K562 (cell line): ENCODE results near the gene FAM171A2. TPM values are rescaled to one million over a fixed set of nuclear protein-coding genes. Genes with fewer than 3 reads are reported as not detected.
A peak's percentile ranks its signal among the peaks of the same experiment; 100 is the strongest.

Experiments
- BHLHE40 ChIP-seq: IDR thresholded peaks from 2 replicates; pipeline ENCODE4 v1.6.1; 2011; ENCODE audit warnings: low read length, improper control_type of control experiment
- CBX1 ChIP-seq: sonication (generic); IDR thresholded peaks from 2 replicates; pipeline ENCODE4 v1.6.1; 2016; ENCODE audit warnings: antibody characterized with exemption, low read depth, mild to moderate bottlenecking
- CBX3 ChIP-seq, 2 experiments: IDR thresholded peaks; 1 replicate in 1 of 2; 2 replicates in 1 of 2; pipeline ENCODE4 v1.6.1; 2012; ENCODE audit warnings: inconsistent platforms in 2 of 2, low read length in 2 of 2, borderline replicate concordance in 1 of 2, control low read depth in 1 of 2
- CCAR2 ChIP-seq: fragments of 200-400 bp; formaldehyde crosslinking; IDR thresholded peaks from 2 replicates; pipeline ENCODE4 v1.6.1; 2017; ENCODE audit warnings: mild to moderate bottlenecking, low read depth, low read length
- GTF3C2 ChIP-seq: IDR thresholded peaks from 3 replicates; pipeline ENCODE4 v1.6.1; 2011; ENCODE audit warnings: borderline replicate concordance, mild to moderate bottlenecking, moderate library complexity; ENCODE audit not compliant: insufficient read length; ENCODE audit errors: extremely low read depth
- HCFC1 ChIP-seq: IDR thresholded peaks from 2 replicates; pipeline ENCODE4 v1.6.1; 2012; ENCODE audit warnings: low read depth, low read length, improper control_type of control experiment
- HMBOX1 ChIP-seq: sonication (generic); IDR thresholded peaks from 2 replicates; pipeline ENCODE4 v1.6.1; 2016
- MAX ChIP-seq: sonication (generic); formaldehyde crosslinking; IDR thresholded peaks from 2 replicates; pipeline ENCODE4 v1.9.0; 2022; ENCODE audit warnings: mild to moderate bottlenecking, missing genetic modification reagents
- MYC ChIP-seq, 2 experiments: fragments of 250-450 bp in 1 of 2; sonication (Bioruptor Pico) in 1 of 2; IDR thresholded peaks; 2 replicates each; pipeline versions ENCODE4 v1.5.1 to v1.6.1; 2012 to 2021; ENCODE audit warnings: low read depth in 2 of 2, borderline replicate concordance in 1 of 2, improper control_type of control experiment in 1 of 2, low read length in 1 of 2, mild to moderate bottlenecking in 1 of 2, moderate library complexity in 1 of 2
- NR4A1 ChIP-seq, 2 experiments: fragments of 250-450 bp in 1 of 2; fragments of 450-650 bp in 1 of 2; sonication (Bioruptor Pico) in 1 of 2; IDR thresholded peaks; 2 replicates each; pipeline versions ENCODE4 v1.4.0 to v1.6.1; 2016 to 2020; ENCODE audit warnings: mild to moderate bottlenecking in 2 of 2, missing compliant biosample characterization in 1 of 2, missing genetic modification characterization in 1 of 2, moderate library complexity in 1 of 2
- PURB ChIP-seq: sonication (generic); formaldehyde crosslinking; IDR thresholded peaks from 2 replicates; pipeline ENCODE4 v1.9.0; 2021; ENCODE audit warnings: low read depth, mild to moderate bottlenecking, missing genetic modification reagents
- RBM25 ChIP-seq: fragments of 200-400 bp; formaldehyde crosslinking; IDR thresholded peaks from 2 replicates; pipeline ENCODE4 v1.6.1; 2018; ENCODE audit warnings: low read length, low read depth, moderate library complexity; ENCODE audit not compliant: severe bottlenecking
- SRSF3 ChIP-seq: fragments of 200-400 bp; formaldehyde crosslinking; IDR thresholded peaks from 2 replicates; pipeline ENCODE4 v1.6.1; 2016; ENCODE audit warnings: mild to moderate bottlenecking, low read length, moderate library complexity; ENCODE audit not compliant: insufficient read depth
- TGIF2 ChIP-seq: sonication (generic); formaldehyde crosslinking; IDR thresholded peaks from 2 replicates; pipeline ENCODE4 v1.8.1; 2022; ENCODE audit warnings: mild to moderate bottlenecking, missing genetic modification reagents, moderate library complexity
- TOE1 ChIP-seq, 2 experiments: fragments of 450-650 bp in 1 of 2; sonication (generic) in 1 of 2; formaldehyde crosslinking in 1 of 2; IDR thresholded peaks; 2 replicates each; pipeline versions ENCODE4 v1.7.1 to v1.8.0; 2016 to 2022; ENCODE audit warnings: borderline replicate concordance in 2 of 2, mild to moderate bottlenecking in 2 of 2, antibody characterized with exemption in 1 of 2, inconsistent platforms in 1 of 2, low read depth in 1 of 2, missing genetic modification reagents in 1 of 2, moderate library complexity in 1 of 2
- YY1 ChIP-seq, 3 experiments: IDR thresholded peaks; 2 replicates each; pipeline ENCODE4 v1.6.1; 2011; ENCODE audit warnings: low read length in 2 of 3, mild to moderate bottlenecking in 2 of 3, moderate library complexity in 2 of 3, borderline replicate concordance in 1 of 3, control low read depth in 1 of 3, low read depth in 1 of 3; ENCODE audit not compliant: insufficient read depth in 3 of 3, insufficient replicate concordance in 2 of 3, control insufficient read depth in 1 of 3, insufficient read length in 1 of 3; ENCODE audit errors: extremely low read depth in 1 of 3
- ZFP36 ChIP-seq: fragments of 150-350 bp; IDR thresholded peaks from 2 replicates; pipeline ENCODE4 v1.6.1; 2018; ENCODE audit warnings: low read length, low read depth; ENCODE audit not compliant: partially characterized antibody
- ZNF217 ChIP-seq: sonication (generic); formaldehyde crosslinking; IDR thresholded peaks from 2 replicates; pipeline ENCODE4 v1.8.0; 2022; ENCODE audit warnings: mild to moderate bottlenecking, missing genetic modification reagents
- ZNF511 ChIP-seq: sonication (generic); formaldehyde crosslinking; IDR thresholded peaks from 2 replicates; pipeline ENCODE4 v1.8.0; 2022; ENCODE audit warnings: mild to moderate bottlenecking, missing genetic modification reagents
- ZNF717 ChIP-seq: fragments of 250-450 bp; sonication (Bioruptor Pico); IDR thresholded peaks from 2 replicates; pipeline ENCODE4 v1.5.0; 2021
- ZNF778 ChIP-seq: fragments of 450-650 bp; formaldehyde crosslinking; IDR thresholded peaks from 2 replicates; pipeline ENCODE4 v1.4.0; 2020; ENCODE audit warnings: mild to moderate bottlenecking, moderate library complexity
- ZNF785 ChIP-seq: fragments of 250-450 bp; sonication (Bioruptor Pico); IDR thresholded peaks from 2 replicates; pipeline ENCODE4 v1.4.0; 2020; ENCODE audit warnings: mild to moderate bottlenecking
- polyA plus RNA-seq, 8 experiments: library from polyadenylated mRNA; depleted of rRNA in 4 of 8; stranded (reverse) in 5 of 8; unstranded in 3 of 8; fragments of >200 nt; fragmentation: Nextera tagmentation in 2 of 8; fragmentation: Illumina TruSeq in 1 of 8; extraction: Ambion mirVana in 2 of 8; extraction: Trizol in 1 of 8; gene quantifications; 2 replicates each; pipeline versions ENCODE4 v1.2.1 to v1.2.3, GENCODE V29; 2011 to 2014; ENCODE audit warnings: inconsistent platforms in 1 of 8, missing spikeins in 1 of 8
- total RNA-seq, 7 experiments: library from RNA; depleted of rRNA in 6 of 7; stranded (reverse); fragments of >200 nt in 6 of 7; fragmentation: Illumina TruSeq in 2 of 7; extraction: Trizol in 2 of 7; gene quantifications; 2 replicates each; pipeline versions ENCODE4 v1.2.1 to v1.2.3, GENCODE V29; 2011 to 2021; ENCODE audit warnings: low replicate concordance in 1 of 7

FAM171A2 gene
- total and polyA plus RNA-seq, 9 of the 15 experiments (the other 6 are each of a cell fraction or from before 2014, with no cell fraction given): 0.10 to 10.2 (median 2.0) TPM; not detected in 1

- TF ChIP-seq GTF3C2 (no peak), HCFC1 (peak; percentile 73), SRSF3 (no peak), ZNF217 (CRISPR knock-in tag) (no peak), HMBOX1 (no peak), ZNF778 (no peak), TOE1 (IDR thresholded peaks at IDR 0.05; ENCODE audit: borderline replicate concordance) (peak; percentile 97), TOE1 (CRISPR knock-in tag; IDR thresholded peaks at IDR 0.05; ENCODE audit: borderline replicate concordance, low read depth) (0 out of 2 replicates have a peak, but pooled peaks have one; percentile 11), MAX (CRISPR knock-in tag) (peak; percentile 67), CCAR2 (no peak), TGIF2 (CRISPR knock-in tag) (no peak), YY1 (IDR thresholded peaks at IDR 0.05; ENCODE audit: borderline replicate concordance in 1 of 3, control insufficient read depth in 1 of 3, extremely low read depth in 1 of 3, insufficient read depth in 3 of 3, insufficient read length in 1 of 3, insufficient replicate concordance in 2 of 3, low read depth in 1 of 3, low read length in 2 of 3) (peak in 1 of 3 experiments; percentile 20), PURB (CRISPR knock-in tag) (no peak), MYC (IDR thresholded peaks at IDR 0.05; ENCODE audit: low read depth, low read length) (peak; percentile 52; the same call in 1 of the 2 replicates), MYC (CRISPR knock-in tag; IDR thresholded peaks at IDR 0.05; ENCODE audit: borderline replicate concordance, low read depth) (no peak), RBM25 (peak; percentile 81), BHLHE40 (peak; percentile 50), ZNF511 (CRISPR knock-in tag) (peak; percentile 62; the same call in 1 of the 2 replicates), CBX3 (IDR thresholded peaks at IDR 0.05; ENCODE audit: borderline replicate concordance in 1 of 2, low read length in 2 of 2) (peak in 1 of 2 experiments; percentile 84; a peak in 2 of 3 replicates), CBX1 (no peak), NR4A1 (CRISPR knock-in tag; IDR thresholded peaks at IDR 0.05) (no peak), NR4A1 (tag; IDR thresholded peaks at IDR 0.05) (peak; percentile 19; the same call in 1 of the 2 replicates), ZNF785 (no peak), ZFP36 (peak; percentile 65), ZNF717 (CRISPR knock-in tag) (no peak)
Observed at GRCh38 chr17:44344939-44345453, 18.7 kb downstream of the FAM171A2 start, which contains the start of gene GRN (continued).
